COR-L47 (cell line): Measurements from ENCODE around the gene UNC13B.

Source experiments
- DNase-seq: peaks from one replicate; lab custom pipeline; 2025; lab: John Stamatoyannopoulos, UW

The UNC13B gene

GRCh38 chr9:35277628-35278359 lies 116.0 kb downstream of the UNC13B start:
- no peak for DNase-seq

DNA sequence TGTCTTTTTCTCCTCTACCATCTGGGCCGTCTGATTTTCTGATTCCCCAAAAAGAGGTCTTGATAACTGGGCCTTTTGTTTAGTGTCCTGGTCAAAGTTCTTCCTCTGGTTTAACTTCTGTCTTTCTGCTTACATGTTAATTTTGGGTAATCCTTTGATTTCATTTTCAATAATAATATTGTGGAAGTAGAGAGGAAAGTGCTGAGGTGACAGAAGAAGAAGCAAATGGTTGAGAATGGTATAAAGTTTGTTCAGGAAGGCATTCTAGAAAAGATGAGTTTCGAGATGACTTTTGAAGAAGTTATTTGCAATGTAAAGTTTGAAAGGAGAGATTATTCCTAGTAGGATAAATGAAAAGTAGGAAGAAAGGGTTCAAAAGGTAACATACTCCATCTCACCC lies 118.1 kb downstream of the UNC13B start:
- no peak for DNase-seq

DNA sequence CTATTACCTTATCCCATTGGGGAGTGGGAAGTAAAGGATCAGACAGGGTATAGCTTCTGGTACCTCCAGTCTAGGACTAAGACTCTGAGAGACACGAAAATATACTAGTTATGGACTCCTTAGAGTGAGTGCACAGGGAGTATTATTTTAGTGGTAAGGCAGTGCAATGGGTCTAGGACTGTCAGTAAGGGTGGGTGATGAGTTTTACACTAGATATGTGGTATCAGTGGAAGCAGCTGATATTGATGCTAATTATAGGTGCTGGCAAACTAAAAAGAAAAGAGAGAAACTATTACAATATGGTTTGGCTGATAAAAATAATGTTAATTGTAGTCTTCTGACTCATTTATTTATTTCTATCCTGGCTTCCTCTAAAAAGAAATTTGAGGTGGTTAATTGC lies 118.6 kb downstream of the UNC13B start:
- DNase-seq = no peak

- no peak for DNase-seq
Measured at GRCh38 chr9:35285731-35286130, 123.9 kb downstream of the UNC13B start.

DNA sequence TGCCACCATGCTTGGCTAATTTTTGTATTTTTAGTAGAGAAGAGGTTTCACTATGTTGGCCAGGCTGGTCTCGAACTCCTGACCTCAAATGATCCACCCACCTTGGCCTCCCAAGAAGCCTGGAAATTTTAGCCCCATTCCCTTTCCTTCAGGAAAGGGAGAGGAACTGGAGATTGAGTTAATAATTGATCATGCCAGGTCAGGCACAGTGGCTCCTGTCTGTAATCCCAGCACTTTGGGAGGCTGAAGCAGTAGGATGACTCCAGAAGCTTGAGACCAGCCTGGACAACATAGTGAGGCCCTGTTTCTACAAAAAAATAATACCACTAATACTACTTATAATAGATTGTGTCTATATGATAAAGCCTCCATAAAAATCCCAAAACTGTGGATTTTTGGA lies 124.6 kb downstream of the UNC13B start:
- no peak for DNase-seq

DNA sequence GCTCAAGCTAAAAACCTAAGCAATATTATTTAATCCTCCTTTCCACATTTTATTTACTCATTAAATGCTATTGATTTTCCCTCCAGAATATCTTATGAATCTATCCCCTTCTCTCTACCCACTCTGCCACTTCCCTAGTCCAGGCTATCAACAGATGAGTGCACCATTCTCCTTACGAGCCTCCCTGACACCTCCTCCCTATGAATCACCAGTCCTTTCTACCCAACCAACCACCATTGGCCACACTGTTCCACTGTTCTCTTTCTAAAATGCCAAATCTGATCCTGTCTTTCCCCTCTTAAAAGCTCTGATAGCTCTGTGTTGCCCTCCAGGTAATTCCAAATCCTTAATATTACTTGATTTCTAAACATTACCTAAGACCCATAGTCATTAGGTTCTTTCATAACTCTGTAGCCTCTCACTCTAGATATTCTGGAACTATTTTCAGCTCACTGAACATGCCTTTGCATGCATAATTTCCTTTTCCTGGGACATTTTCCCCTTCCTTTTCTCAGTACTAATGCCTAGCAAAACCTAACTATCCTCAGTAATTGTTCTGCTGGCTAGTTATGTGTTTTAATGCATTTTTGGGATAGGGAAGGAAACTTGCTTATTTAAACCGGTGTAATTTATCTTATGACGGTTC lies 126.3 kb downstream of the UNC13B start:
- no peak for DNase-seq

GRCh38 chr9:35288778-35289177 lies 127.0 kb downstream of the UNC13B start:
- DNase-seq = no peak

GRCh38 chr9:35293376-35293964 lies 131.7 kb downstream of the UNC13B start:
- no peak for DNase-seq

- DNase-seq = no peak
Measured at GRCh38 chr9:35294066-35294465, 132.3 kb downstream of the UNC13B start.

- no peak for DNase-seq
Measured at GRCh38 chr9:35294556-35294955, 132.7 kb downstream of the UNC13B start.

GRCh38 chr9:35295369-35296036 lies 133.7 kb downstream of the UNC13B start:
- no peak for DNase-seq

DNA sequence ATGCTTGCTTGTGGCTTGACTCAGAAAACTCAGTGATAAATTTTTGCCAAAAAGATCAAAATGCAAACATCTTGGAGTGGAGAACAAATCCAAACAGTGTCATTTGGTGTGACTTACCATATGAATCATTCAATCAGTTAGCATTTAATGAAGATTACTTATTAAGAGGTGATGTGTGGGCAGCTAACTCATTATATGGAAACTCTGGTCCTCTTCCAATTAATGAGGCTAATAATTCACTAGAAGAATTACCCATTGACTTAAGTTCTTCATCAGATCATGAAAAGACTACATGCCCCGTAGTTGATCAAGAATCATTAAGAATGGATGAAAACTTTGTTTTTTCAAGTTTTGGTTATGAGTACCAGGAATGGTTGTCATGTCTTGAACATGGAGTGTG lies 141.8 kb downstream of the UNC13B start:
- no peak for DNase-seq

DNA sequence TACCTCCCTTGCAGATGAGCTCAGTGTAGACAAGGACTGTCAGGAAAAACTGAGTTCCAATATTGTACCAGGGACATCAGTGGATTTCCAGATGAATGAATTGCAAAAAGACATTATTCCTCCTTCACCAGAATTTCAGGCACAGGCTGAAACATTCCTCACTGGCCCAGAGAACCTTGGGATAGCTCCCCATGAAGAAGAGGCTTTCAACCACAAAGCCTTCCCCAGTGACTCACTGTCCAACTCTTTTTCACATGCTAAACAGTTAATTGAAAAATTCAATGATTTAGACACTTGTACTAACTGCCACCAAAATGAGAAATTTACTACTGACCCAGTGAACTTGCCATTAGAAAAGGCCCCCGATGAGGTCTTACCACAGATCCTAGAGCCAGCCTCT lies 144.5 kb downstream of the UNC13B start:
- no peak for DNase-seq

DNA sequence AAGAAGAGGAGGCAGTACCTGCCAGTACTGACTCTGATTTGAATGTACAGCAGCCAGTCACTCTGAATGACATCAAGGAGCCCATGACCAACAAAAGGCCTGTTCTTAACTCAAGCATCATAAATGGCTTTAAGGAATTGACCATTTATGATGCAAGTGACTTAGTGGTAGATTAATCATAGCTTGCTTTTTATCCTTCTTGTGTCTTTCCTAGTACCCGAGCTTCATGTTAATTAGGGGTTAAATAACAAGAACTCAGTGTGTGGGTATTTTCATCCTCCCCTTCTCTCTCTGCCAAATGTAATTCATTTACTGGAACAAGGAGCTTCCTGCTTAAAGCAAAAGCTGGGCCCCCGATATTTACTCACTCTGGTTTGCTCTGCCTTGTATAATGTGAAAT lies 146.5 kb downstream of the UNC13B start:
- DNase-seq = no peak

GRCh38 chr9:35311891-35312639 lies 150.3 kb downstream of the UNC13B start:
- DNase-seq = no peak

- no peak for DNase-seq
Measured at GRCh38 chr9:35313460-35313859, 151.7 kb downstream of the UNC13B start.

DNA sequence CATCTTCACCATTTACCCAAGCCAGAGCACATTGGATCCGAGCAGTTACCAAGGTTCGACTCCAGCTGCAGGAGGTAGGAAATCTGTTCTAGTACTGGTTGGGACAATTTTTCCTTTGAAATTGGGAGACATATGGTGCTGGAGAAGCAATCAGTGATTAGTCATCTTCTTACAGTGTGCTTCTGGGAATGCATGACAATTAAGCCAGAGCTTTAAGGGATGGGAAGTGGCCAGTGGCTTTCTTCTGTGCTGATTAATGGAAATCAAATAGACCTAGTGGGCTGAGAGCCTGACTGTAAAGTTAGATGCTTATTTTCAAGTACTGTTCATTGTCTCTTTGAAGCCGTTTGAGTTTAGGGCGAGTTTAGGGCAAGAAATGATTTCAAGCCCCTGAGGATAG lies 152.1 kb downstream of the UNC13B start:
- DNase-seq = no peak

DNA sequence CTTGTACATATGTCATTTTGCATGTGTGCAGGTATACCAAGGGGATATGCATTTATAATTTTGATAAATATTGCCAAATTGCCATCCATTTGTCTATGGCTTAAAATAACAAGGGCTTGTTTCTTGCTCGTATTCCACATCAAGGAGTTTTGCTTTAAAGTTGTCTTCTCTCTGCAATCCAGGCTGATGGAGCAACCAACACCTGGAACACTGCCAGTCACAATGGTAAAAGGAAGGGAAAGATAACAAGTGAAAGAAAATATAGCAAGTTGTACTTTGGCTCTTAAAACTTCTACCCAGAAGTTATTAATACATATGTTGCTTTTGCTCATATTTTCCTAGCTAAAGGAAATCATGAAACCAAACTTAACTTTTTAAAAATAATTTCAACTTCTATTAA lies 156.9 kb downstream of the UNC13B start:
- DNase-seq = no peak

- no peak for DNase-seq
Measured at GRCh38 chr9:35322075-35322885, 160.5 kb downstream of the UNC13B start.

DNA sequence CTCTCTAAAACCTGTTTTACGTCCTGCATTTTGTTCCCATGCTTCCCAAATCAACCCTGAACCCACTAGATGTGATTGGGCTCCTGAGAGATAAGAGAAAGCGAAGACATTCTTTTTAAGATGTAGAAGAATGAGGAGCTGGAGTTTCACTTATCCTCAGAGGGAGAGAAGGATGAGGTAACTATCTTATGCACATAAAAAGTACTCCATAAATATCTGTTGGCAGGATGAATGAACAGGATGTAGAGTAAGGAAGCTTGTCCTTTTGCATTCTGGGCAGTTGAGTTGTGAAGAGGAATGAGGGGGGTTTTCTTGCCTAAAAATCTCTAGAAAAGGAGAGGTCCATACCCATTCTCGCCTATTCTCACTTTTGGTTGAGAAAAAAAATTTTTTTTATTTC lies 163.2 kb downstream of the UNC13B start:
- no peak for DNase-seq

DNA sequence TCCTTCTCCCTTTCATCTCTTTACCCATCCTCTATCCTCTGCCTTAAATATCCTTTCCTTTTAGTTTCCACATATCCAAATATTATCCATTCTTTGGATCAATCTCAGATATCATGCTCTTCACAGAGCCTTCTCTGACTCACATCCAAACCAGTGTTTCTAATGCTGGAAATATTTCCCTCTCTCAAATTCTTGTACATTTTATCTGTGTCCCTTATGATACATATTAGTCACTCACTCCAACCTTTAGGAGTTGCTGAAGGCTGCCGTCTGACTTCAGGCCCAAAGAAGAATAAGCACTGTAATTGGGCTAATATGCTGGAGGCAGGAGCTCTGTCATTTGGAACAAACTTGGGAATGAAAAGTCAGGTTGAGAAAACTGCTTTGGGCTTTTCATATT lies 171.7 kb downstream of the UNC13B start:
- no peak for DNase-seq
